ENCODE data around the gene PCK2. TPM values are rescaled to one million over a fixed set of nuclear protein-coding genes. Genes with fewer than 3 reads are reported as not detected.

PCK2 gene
- total RNA-seq, 1 experiment from 2014 or later = 27.1 TPM

- DNase-seq (ENCODE audit: low read depth) = no peak
Measured at GRCh38 chr14:24060984-24061913, 32.9 kb upstream of the PCK2 start.

GRCh38 chr14:24062216-24062980 lies 31.7 kb upstream of the PCK2 start:
- DNase-seq (ENCODE audit: low read depth) = no peak

- DNase-seq (ENCODE audit: low read depth) = no peak
Measured at GRCh38 chr14:24063263-24063836, 30.8 kb upstream of the PCK2 start.

- DNase-seq (ENCODE audit: low read depth) = no peak
Measured at GRCh38 chr14:24064091-24064795, 29.9 kb upstream of the PCK2 start.

- no peak for DNase-seq (ENCODE audit: low read depth)
Measured at GRCh38 chr14:24064856-24065255, 29.3 kb upstream of the PCK2 start.

- no peak for DNase-seq (ENCODE audit: low read depth)
Measured at GRCh38 chr14:24065408-24065807, 28.7 kb upstream of the PCK2 start.

GRCh38 chr14:24066496-24067132 lies 27.5 kb upstream of the PCK2 start:
- DNase-seq (ENCODE audit: low read depth) = no peak

GRCh38 chr14:24067133-24068082 lies 26.7 kb upstream of the PCK2 start:
- no peak for DNase-seq (ENCODE audit: low read depth)

- no peak for DNase-seq (ENCODE audit: low read depth)
Measured at GRCh38 chr14:24068711-24069410, 25.2 kb upstream of the PCK2 start.

GRCh38 chr14:24069411-24069735 lies 24.7 kb upstream of the PCK2 start:
- DNase-seq (ENCODE audit: low read depth) = no peak

- no peak for DNase-seq (ENCODE audit: low read depth)
Measured at GRCh38 chr14:24070285-24071143, 23.6 kb upstream of the PCK2 start.

- no peak for DNase-seq (ENCODE audit: low read depth)
Measured at GRCh38 chr14:24071144-24071697, 22.9 kb upstream of the PCK2 start, which contains the start of gene CPNE6. Gene CPNE6, plus strand, starts transcription at chr14:24071562. Its CDS starts 1,375 bp downstream, at chr14:24072937.

GRCh38 chr14:24071836-24072430 lies 22.2 kb upstream of the PCK2 start:
- no peak for DNase-seq (ENCODE audit: low read depth)

- DNase-seq (ENCODE audit: low read depth) = no peak
Measured at GRCh38 chr14:24072436-24072835, 21.7 kb upstream of the PCK2 start.

GRCh38 chr14:24072881-24073877 lies 20.9 kb upstream of the PCK2 start:
- no peak for DNase-seq (ENCODE audit: low read depth)

Measured in HT1080 (cell line).